Measurements from ENCODE around the gene MAPK8IP3. TPM values are rescaled to one million over a fixed set of nuclear protein-coding genes. Genes with fewer than 3 reads are reported as not detected.
A peak's percentile ranks its signal among the peaks of the same experiment; 100 is the strongest.

Gene MAPK8IP3
- total RNA-seq, 1 donor from 2014 or later: 28.7 TPM

GRCh38 chr16:1776672-1776955 lies 70.6 kb downstream of the MAPK8IP3 start:
- H3K9me3 ChIP-seq (ENCODE audit: control insufficient read depth in 3 of 3, low read length in 3 of 3): no peaks in the 10 kb centered on the region
- H3K9ac ChIP-seq (ENCODE audit: low read depth in 1 of 3, low read length in 3 of 3): no peak overlapping the region
- peaks cover 36 to 59% (median 39%) of the 10 kb centered on the region in 3 donors for H3K36me3 ChIP-seq (ENCODE audit: control insufficient read depth in 3 of 3, insufficient read depth in 3 of 3, low read length in 3 of 3)
- no peak overlapping the region for H3K4me3 ChIP-seq (ENCODE audit: low read length in 3 of 3)
- no peak overlapping the region for H3K27ac ChIP-seq (ENCODE audit: low read depth, low read length)
- H3K27me3 ChIP-seq (ENCODE audit: control insufficient read depth in 3 of 3, insufficient read depth in 3 of 3, low read length in 3 of 3): no peaks in the 10 kb centered on the region
- peaks cover 39 to 63% (median 48%) of the 10 kb centered on the region in 3 donors for H3K4me1 ChIP-seq (ENCODE audit: control insufficient read depth in 3 of 3, insufficient read depth in 3 of 3, low read length in 3 of 3)

DNA sequence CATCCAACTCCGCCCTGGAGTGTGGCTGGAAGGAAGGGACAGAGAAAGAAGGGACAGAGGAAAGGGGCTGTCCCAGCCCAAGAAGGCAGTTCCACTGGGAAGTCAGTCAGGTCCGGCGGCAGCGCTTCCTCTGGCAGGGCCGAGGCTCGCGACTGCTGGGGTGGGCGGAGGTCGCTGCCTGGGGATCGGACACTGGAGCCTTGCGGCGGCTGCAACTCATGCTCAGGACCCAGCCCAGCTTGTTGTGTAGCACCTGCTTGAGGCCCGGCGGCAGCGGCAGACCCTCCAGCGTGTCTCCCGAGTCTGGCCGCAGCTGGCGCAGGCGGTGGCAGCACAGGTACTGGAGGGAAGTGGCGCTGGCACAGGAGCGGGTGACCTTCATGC lies 71.0 kb downstream of the MAPK8IP3 start:
- no peak overlapping the region for H3K27ac ChIP-seq (ENCODE audit: low read depth, low read length)
- H3K9me3 ChIP-seq (ENCODE audit: control insufficient read depth in 3 of 3, low read length in 3 of 3): no peaks in the 10 kb centered on the region

DNA sequence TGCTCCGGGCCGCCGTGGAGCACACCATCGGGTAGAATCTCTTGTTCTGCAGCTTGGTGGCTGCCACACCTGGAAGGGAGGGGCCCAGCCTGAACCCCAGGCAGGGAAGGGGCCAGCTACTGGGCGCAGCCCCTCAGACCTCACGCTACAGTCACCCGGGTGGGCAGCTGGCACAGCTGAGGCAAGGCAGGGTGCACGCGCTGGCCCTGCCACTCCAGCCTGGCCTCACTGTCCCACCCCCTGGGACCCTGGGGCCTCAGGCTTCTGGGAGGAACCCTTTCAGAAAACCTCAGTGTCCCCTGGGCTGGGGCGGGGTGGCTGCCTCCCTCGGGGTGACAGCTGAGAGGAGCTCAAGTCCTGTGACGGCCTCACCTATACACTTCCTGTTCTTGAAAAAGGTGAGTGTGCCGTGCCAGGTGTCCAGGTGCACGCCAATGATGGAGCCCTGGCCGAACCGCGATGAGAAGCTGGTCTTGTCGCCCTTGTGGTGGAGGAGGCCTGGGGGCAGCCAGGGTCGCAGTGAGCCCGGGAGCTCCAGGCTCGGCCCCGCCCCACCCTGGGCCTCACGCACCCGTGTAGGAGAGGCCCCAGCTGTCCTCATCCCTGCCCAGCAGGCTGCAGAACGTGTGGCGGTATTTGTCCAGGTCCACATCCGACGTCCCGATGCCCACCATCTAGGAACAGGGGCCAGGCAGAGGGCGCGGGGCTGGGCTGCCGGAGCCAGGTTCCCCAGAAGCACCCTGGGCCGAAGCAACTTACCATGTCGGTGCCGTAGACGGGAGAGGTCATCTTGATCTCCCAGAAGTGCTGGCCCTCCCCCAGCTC lies 71.6 kb downstream of the MAPK8IP3 start:
- Histone ChIP-seq H3K9me3 (ENCODE audit: control insufficient read depth in 3 of 3, low read length in 3 of 3) (no peaks in the 10 kb centered on the region), H3K4me3 (ENCODE audit: low read length in 3 of 3) (no peak overlapping the region), H3K9ac (ENCODE audit: low read depth in 1 of 3, low read length in 3 of 3) (no peak overlapping the region), H3K27ac (ENCODE audit: low read depth, low read length) (no peak overlapping the region), H3K4me1 (ENCODE audit: control insufficient read depth in 3 of 3, insufficient read depth in 3 of 3, low read length in 3 of 3) (peaks cover 34 to 56% (median 41%) of the 10 kb centered on the region in 3 donors), H3K27me3 (ENCODE audit: control insufficient read depth in 3 of 3, insufficient read depth in 3 of 3, low read length in 3 of 3) (no peaks in the 10 kb centered on the region), H3K36me3 (ENCODE audit: control insufficient read depth in 3 of 3, insufficient read depth in 3 of 3, low read length in 3 of 3) (peaks cover 36 to 59% (median 39%) of the 10 kb centered on the region in 3 donors)

More for the DNA sequence above, 71.0 kb downstream of the MAPK8IP3 start:
- H3K36me3 ChIP-seq (ENCODE audit: control insufficient read depth in 3 of 3, insufficient read depth in 3 of 3, low read length in 3 of 3): peaks cover 36 to 59% (median 39%) of the 10 kb centered on the region in 3 donors
- no peaks in the 10 kb centered on the region for H3K27me3 ChIP-seq (ENCODE audit: control insufficient read depth in 3 of 3, insufficient read depth in 3 of 3, low read length in 3 of 3)
- H3K9ac ChIP-seq (ENCODE audit: low read depth in 1 of 3, low read length in 3 of 3): no peak overlapping the region
- no peak overlapping the region for H3K4me3 ChIP-seq (ENCODE audit: low read length in 3 of 3)
- H3K4me1 ChIP-seq (ENCODE audit: control insufficient read depth in 3 of 3, insufficient read depth in 3 of 3, low read length in 3 of 3): peaks cover 39 to 62% (median 46%) of the 10 kb centered on the region in 3 donors

- Histone ChIP-seq H3K4me1 (ENCODE audit: control insufficient read depth in 3 of 3, insufficient read depth in 3 of 3, low read length in 3 of 3) (peaks cover 33 to 56% (median 43%) of the 10 kb centered on the region in 3 donors), H3K27ac (ENCODE audit: low read depth, low read length) (no peak overlapping the region), H3K9ac (ENCODE audit: low read depth in 1 of 3, low read length in 3 of 3) (no peak overlapping the region), H3K9me3 (ENCODE audit: control insufficient read depth in 3 of 3, low read length in 3 of 3) (no peaks in the 10 kb centered on the region), H3K4me3 (ENCODE audit: low read length in 3 of 3) (no peak overlapping the region), H3K36me3 (ENCODE audit: control insufficient read depth in 3 of 3, insufficient read depth in 3 of 3, low read length in 3 of 3) (peaks cover 36 to 59% (median 39%) of the 10 kb centered on the region in 3 donors), H3K27me3 (ENCODE audit: control insufficient read depth in 3 of 3, insufficient read depth in 3 of 3, low read length in 3 of 3) (no peaks in the 10 kb centered on the region)
These were observed 72.5 kb downstream of the MAPK8IP3 start for GRCh38 chr16:1778200-1779179.

- no peak overlapping the region for H3K27ac ChIP-seq (ENCODE audit: low read depth, low read length)
- no peak overlapping the region for H3K4me3 ChIP-seq (ENCODE audit: low read length in 3 of 3)
- peaks cover 31 to 56% (median 42%) of the 10 kb centered on the region in 3 donors for H3K4me1 ChIP-seq (ENCODE audit: control insufficient read depth in 3 of 3, insufficient read depth in 3 of 3, low read length in 3 of 3)
- H3K36me3 ChIP-seq (ENCODE audit: control insufficient read depth in 3 of 3, insufficient read depth in 3 of 3, low read length in 3 of 3): peaks cover 36 to 59% (median 39%) of the 10 kb centered on the region in 3 donors
- H3K9ac ChIP-seq (ENCODE audit: low read depth in 1 of 3, low read length in 3 of 3): peak overlapping the region in 1 of 3 donors; percentile 50
- H3K27me3 ChIP-seq (ENCODE audit: control insufficient read depth in 3 of 3, insufficient read depth in 3 of 3, low read length in 3 of 3): no peaks in the 10 kb centered on the region
- H3K9me3 ChIP-seq (ENCODE audit: control insufficient read depth in 3 of 3, low read length in 3 of 3): no peaks in the 10 kb centered on the region
These were observed 73.3 kb downstream of the MAPK8IP3 start for GRCh38 chr16:1779234-1779701.

GRCh38 chr16:1779741-1780676 lies 74.0 kb downstream of the MAPK8IP3 start:
- Histone ChIP-seq H3K9me3 (ENCODE audit: control insufficient read depth in 3 of 3, low read length in 3 of 3) (no peaks in the 10 kb centered on the region), H3K4me1 (ENCODE audit: control insufficient read depth in 3 of 3, insufficient read depth in 3 of 3, low read length in 3 of 3) (peaks cover 26 to 53% (median 37%) of the 10 kb centered on the region in 3 donors), H3K36me3 (ENCODE audit: control insufficient read depth in 3 of 3, insufficient read depth in 3 of 3, low read length in 3 of 3) (peaks cover 35 to 55% (median 38%) of the 10 kb centered on the region in 3 donors), H3K27me3 (ENCODE audit: control insufficient read depth in 3 of 3, insufficient read depth in 3 of 3, low read length in 3 of 3) (no peaks in the 10 kb centered on the region), H3K27ac (ENCODE audit: low read depth, low read length) (peak overlapping the region; percentile 25), H3K9ac (ENCODE audit: low read depth in 1 of 3, low read length in 3 of 3) (peak overlapping the region; percentile 14 to 92 (median 33)), H3K4me3 (ENCODE audit: low read length in 3 of 3) (no peak overlapping the region)

DNA sequence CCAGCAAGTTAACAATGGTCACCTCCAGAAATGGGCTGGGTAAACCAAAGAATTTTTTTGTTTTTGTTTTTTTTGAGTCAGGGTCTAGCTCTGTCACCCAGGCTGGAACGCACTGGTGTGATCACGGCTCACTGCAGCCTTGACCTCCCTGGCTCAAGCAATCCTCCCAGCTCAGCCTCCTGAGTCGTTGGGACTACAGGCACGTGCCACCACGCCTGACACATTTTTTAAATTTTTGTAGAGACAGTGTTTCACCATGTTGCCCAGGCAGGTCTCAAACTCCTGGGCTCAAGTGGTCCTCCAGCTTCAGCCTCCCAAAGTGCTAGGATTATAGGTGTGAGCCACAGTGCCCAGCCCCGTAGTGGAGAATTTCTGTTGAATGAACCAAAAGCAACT lies 74.7 kb downstream of the MAPK8IP3 start:
- Histone ChIP-seq H3K9ac (ENCODE audit: low read depth in 1 of 3, low read length in 3 of 3) (peak overlapping the region; percentile 82 to 92 (median 82)), H3K9me3 (ENCODE audit: control insufficient read depth in 3 of 3, low read length in 3 of 3) (no peaks in the 10 kb centered on the region), H3K4me3 (ENCODE audit: low read length in 3 of 3) (peak overlapping the region in 2 of 3 donors; percentile 87 to 89), H3K27me3 (ENCODE audit: control insufficient read depth in 3 of 3, insufficient read depth in 3 of 3, low read length in 3 of 3) (no peaks in the 10 kb centered on the region), H3K27ac (ENCODE audit: low read depth, low read length) (peak overlapping the region; percentile 25), H3K36me3 (ENCODE audit: control insufficient read depth in 3 of 3, insufficient read depth in 3 of 3, low read length in 3 of 3) (peaks cover 32 to 49% (median 36%) of the 10 kb centered on the region in 3 donors), H3K4me1 (ENCODE audit: control insufficient read depth in 3 of 3, insufficient read depth in 3 of 3, low read length in 3 of 3) (peaks cover 30 to 53% (median 39%) of the 10 kb centered on the region in 3 donors)

DNA sequence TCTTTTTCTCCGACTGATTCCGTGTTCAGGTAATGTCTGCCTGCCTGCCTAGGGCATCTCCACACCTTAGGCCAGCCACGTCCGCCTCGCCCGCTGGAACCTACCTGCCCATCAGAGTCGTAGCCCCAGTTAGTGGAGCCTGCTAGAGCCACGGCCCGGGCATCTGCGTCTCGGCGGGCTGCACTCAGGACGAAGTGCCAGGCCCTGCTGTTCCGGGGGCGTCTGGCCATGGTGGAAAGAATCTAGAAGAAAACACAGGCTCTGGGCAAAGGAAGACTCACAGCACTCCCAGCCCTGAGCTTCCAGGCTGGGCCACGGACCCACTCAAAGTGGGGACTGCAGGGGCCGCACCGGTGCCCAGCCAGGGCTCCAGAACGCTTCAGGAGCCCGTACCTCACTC lies 75.3 kb downstream of the MAPK8IP3 start:
- H3K4me1 ChIP-seq (ENCODE audit: control insufficient read depth in 3 of 3, insufficient read depth in 3 of 3, low read length in 3 of 3): peaks cover 32 to 58% (median 42%) of the 10 kb centered on the region in 3 donors
- peak overlapping the region; percentile 82 to 92 (median 82) for H3K9ac ChIP-seq (ENCODE audit: low read depth in 1 of 3, low read length in 3 of 3)
- peak overlapping the region; percentile 87 to 89 (median 87) for H3K4me3 ChIP-seq (ENCODE audit: low read length in 3 of 3)
- peak overlapping the region; percentile 80 for H3K27ac ChIP-seq (ENCODE audit: low read depth, low read length)
- H3K9me3 ChIP-seq (ENCODE audit: control insufficient read depth in 3 of 3, low read length in 3 of 3): no peaks in the 10 kb centered on the region
- peaks cover 32 to 43% (median 34%) of the 10 kb centered on the region in 3 donors for H3K36me3 ChIP-seq (ENCODE audit: control insufficient read depth in 3 of 3, insufficient read depth in 3 of 3, low read length in 3 of 3)
- H3K27me3 ChIP-seq (ENCODE audit: control insufficient read depth in 3 of 3, insufficient read depth in 3 of 3, low read length in 3 of 3): no peaks in the 10 kb centered on the region
